GM12878 (cell line): ENCODE data around the gene FAS. TPM values are rescaled to one million over a fixed set of nuclear protein-coding genes. Genes with fewer than 3 reads are reported as not detected.

Source experiments
- ATF2 ChIP-seq: IDR thresholded peaks from 2 replicates; pipeline ENCODE4 v1.6.1; 2012; ENCODE audit warnings: low read length, inconsistent platforms
- BCL11A ChIP-seq: IDR thresholded peaks from 2 replicates; pipeline ENCODE4 v1.6.1; 2011; ENCODE audit warnings: low read depth, low read length
- CBFB ChIP-seq: IDR thresholded peaks from 2 replicates; pipeline ENCODE4 v1.6.1; 2016; ENCODE audit warnings: antibody characterized with exemption, low read depth
- CREM ChIP-seq: IDR thresholded peaks from 2 replicates; pipeline ENCODE4 v1.6.1; 2014; ENCODE audit warnings: antibody characterized with exemption, low read depth
- EED ChIP-seq: sonication (generic); IDR thresholded peaks from 2 replicates; pipeline ENCODE4 v1.6.1; 2016; ENCODE audit warnings: antibody characterized with exemption, low read depth
- ETV6 ChIP-seq, 2 experiments: fragments of 450-650 bp in 1 of 2; IDR thresholded peaks in 1 of 2; conservative IDR thresholded peaks in 1 of 2; 2 replicates each; pipeline ENCODE4 v1.6.1; 2014; ENCODE audit warnings: antibody characterized with exemption in 1 of 2, borderline replicate concordance in 1 of 2, low read depth in 1 of 2, mild to moderate bottlenecking in 1 of 2, moderate library complexity in 1 of 2
- EZH2 ChIP-seq: IDR thresholded peaks from 2 replicates; pipeline ENCODE4 v1.6.1; 2012; ENCODE audit warnings: low read depth, mild to moderate bottlenecking, control low read depth, inconsistent platforms, low read length, borderline replicate concordance; ENCODE audit not compliant: control insufficient read depth
- FOS ChIP-seq: IDR thresholded peaks from 3 replicates; pipeline ENCODE4 v1.6.1; 2011; ENCODE audit warnings: borderline replicate concordance; ENCODE audit not compliant: insufficient read length; ENCODE audit errors: extremely low read depth
- HDAC6 ChIP-seq: fragments of 200-600 bp; sonication (generic); IDR thresholded peaks from one replicate; pipeline ENCODE4 v1.8.0; 2017; ENCODE audit warnings: antibody characterized with exemption; ENCODE audit not compliant: unreplicated experiment
- IKZF1 ChIP-seq: fragments of 450-650 bp; conservative IDR thresholded peaks from 2 replicates; pipeline ENCODE4 v1.6.1; 2017; ENCODE audit warnings: antibody characterized with exemption, mild to moderate bottlenecking
- IKZF2 ChIP-seq, 2 experiments: fragments of 450-650 bp; IDR thresholded peaks; 2 replicates each; pipeline ENCODE4 v1.6.1; 2017; ENCODE audit warnings: mild to moderate bottlenecking in 2 of 2, moderate library complexity in 2 of 2
- IRF4 ChIP-seq: IDR thresholded peaks from 2 replicates; pipeline ENCODE4 v1.6.1; 2011; ENCODE audit warnings: low read depth, low read length
- JUND ChIP-seq: IDR thresholded peaks from 2 replicates; pipeline ENCODE4 v1.6.1; 2012; ENCODE audit warnings: low read depth, mild to moderate bottlenecking, low read length, improper control_type of control experiment, moderate library complexity
- MEF2B ChIP-seq: fragments of 450-650 bp; IDR thresholded peaks from 2 replicates; pipeline ENCODE4 v1.6.1; 2018; ENCODE audit warnings: mild to moderate bottlenecking, moderate library complexity; ENCODE audit not compliant: partially characterized antibody, poor library complexity, severe bottlenecking
- MTA2 ChIP-seq: fragments of 450-650 bp; IDR thresholded peaks from 2 replicates; pipeline ENCODE4 v1.6.1; 2016; ENCODE audit warnings: low read depth, mild to moderate bottlenecking, moderate library complexity
- PKNOX1 ChIP-seq: fragments of 450-650 bp; IDR thresholded peaks from 2 replicates; pipeline ENCODE4 v1.6.1; 2016; ENCODE audit warnings: mild to moderate bottlenecking
- RCOR1 ChIP-seq: conservative IDR thresholded peaks from 2 replicates; pipeline ENCODE4 v1.6.1; 2012; ENCODE audit warnings: low read depth, low read length, improper control_type of control experiment
- SPI1 ChIP-seq: IDR thresholded peaks from 2 replicates; pipeline ENCODE4 v1.6.1; 2011; ENCODE audit warnings: low read depth, mild to moderate bottlenecking, low read length, moderate library complexity, borderline replicate concordance; ENCODE audit not compliant: insufficient read depth
- ZBTB4 ChIP-seq: fragments of 450-650 bp; formaldehyde crosslinking; IDR thresholded peaks from 2 replicates; pipeline ENCODE4 v1.4.0; 2022; ENCODE audit warnings: mild to moderate bottlenecking, moderate library complexity
- ZNF274 ChIP-seq: IDR thresholded peaks from one replicate; pipeline ENCODE4 v1.8.0; 2011; ENCODE audit not compliant: insufficient read length, insufficient read depth
- ZNF592 ChIP-seq: fragments of 450-650 bp; IDR thresholded peaks from 2 replicates; pipeline ENCODE4 v1.6.1; 2017; ENCODE audit warnings: mild to moderate bottlenecking, moderate library complexity
- ZNF622 ChIP-seq: fragments of 450-650 bp; IDR thresholded peaks from 2 replicates; pipeline ENCODE4 v1.6.1; 2017; ENCODE audit warnings: mild to moderate bottlenecking, inconsistent platforms
- polyA plus RNA-seq, 11 experiments: library from polyadenylated mRNA; depleted of rRNA in 4 of 11; unstranded in 6 of 11; stranded (reverse) in 5 of 11; fragments of >200 nt; fragmentation: Nextera tagmentation in 4 of 11; fragmentation: Illumina TruSeq in 1 of 11; extraction: Ambion mirVana in 4 of 11; extraction: Trizol in 1 of 11; gene quantifications; 1 replicate in 1 of 11; 2 replicates in 10 of 11; pipeline versions ENCODE4 v1.2.1 to v1.2.3, GENCODE V29; 2011 to 2016; ENCODE audit warnings: inconsistent platforms in 2 of 11, missing spikeins in 2 of 11, low read depth in 1 of 11
- total RNA-seq, 4 experiments: library from RNA; depleted of rRNA in 3 of 4; stranded (reverse); fragments of >200 nt in 3 of 4; fragmentation: Illumina TruSeq in 1 of 4; extraction: Trizol in 1 of 4; gene quantifications; 2 replicates each; pipeline versions ENCODE4 v1.2.1 to v1.2.3, GENCODE V29; 2013 to 2021

The FAS gene
- total and polyA plus RNA-seq, 10 of the 15 experiments (the other 5 are each of a cell fraction or from before 2014, with no cell fraction given), result 50.1 to 147 (median 69.9) TPM

- TF ChIP-seq MEF2B (no peak), FOS (no peak), JUND (no peak), SPI1 (peak; percentile 93), EED (0 out of 2 replicates have a peak, but pooled peaks have one; percentile 31), MTA2 (peak; percentile 34; the same call in 1 of the 2 replicates), CREM (no peak), HDAC6 (no peak), PKNOX1 (peak; percentile 66), ZBTB4 (no peak), ZNF622 (no peak), CBFB (0 out of 2 replicates have a peak, but pooled peaks have one; percentile 55), ETV6 (conservative IDR thresholded peaks at IDR 0.05 in 1 of 2, IDR thresholded peaks at IDR 0.05 in 1 of 2; ENCODE audit: borderline replicate concordance in 1 of 2, low read depth in 1 of 2) (peak in 1 of 2 experiments; percentile 62; a peak in 1 of 4 replicates), IKZF1 (peak; percentile 51), RCOR1 (no peak), ATF2 (peak; percentile 53; the same call in 1 of the 2 replicates), ZNF592 (no peak), BCL11A (0 out of 2 replicates have a peak, but pooled peaks have one; percentile 20), EZH2 (no peak), IRF4 (peak; percentile 27; the same call in 1 of the 2 replicates), IKZF2 (IDR thresholded peaks at IDR 0.05) (peak; percentile 68 to 81), ZNF274 (no peak)
Measured at GRCh38 chr10:88944813-88945212, 45.8 kb upstream of the FAS start (continued).
